Stimulated activated CD8-positive, alpha-beta memory T cell treated with anti-CD3 and anti-CD28 coated beads, Interleukin-2, amount 100 ng/mL, for 48 hours (primary cell): ENCODE measurements around the gene DNMT3A.

Experiments
- DNase-seq, 2 donors: peaks; one replicate each; pipeline ENCODE4 v3.0.0-alpha.2; 2020; ENCODE audit warnings: low read depth in 2 of 2

Gene DNMT3A

DNA sequence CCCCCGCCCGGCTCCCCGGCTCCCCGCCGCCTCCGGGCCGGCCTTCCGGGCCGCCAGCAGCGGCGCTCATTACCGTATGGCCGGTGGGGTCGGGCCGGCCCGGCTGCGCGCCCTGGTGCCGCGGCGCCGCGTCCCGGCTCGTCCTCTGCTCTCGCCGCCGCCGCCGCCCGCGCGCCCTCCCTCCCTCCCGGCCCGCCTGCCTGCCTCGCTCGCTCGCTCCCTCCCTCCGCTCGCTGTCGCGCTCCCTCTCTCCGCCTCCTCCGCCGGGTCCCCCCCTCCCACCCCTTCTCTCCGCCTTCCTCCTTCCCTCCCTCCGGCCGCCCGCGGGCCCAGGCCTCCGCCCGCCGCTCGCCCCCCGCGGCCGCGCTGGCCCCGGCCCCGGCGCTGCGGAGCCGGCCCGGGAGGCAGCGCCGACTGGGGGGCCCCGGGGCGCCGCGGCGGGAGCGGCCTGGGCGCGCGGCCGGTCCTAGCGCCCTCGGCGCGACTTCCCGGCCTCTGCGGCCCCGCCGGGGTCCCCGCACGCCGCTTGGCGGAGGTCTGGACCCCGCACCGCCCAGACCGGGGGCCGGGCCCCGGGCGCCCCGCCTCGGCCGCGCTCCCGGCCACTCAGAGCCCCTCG lies at the start of gene DNMT3A:
Gene DNMT3A, minus strand, starts transcription at position 173 of the 619 bp plus-strand sequence. CDS start 27,941 bp downstream, outside the sequence.
- DNase-seq, result peak in 1 of 2 donors; percentile 61

GRCh38 chr2:25389161-25389560 lies 47.4 kb upstream of the DNMT3A start:
- DNase-seq, result no peak

- no peak for DNase-seq
Measured at GRCh38 chr2:25388491-25388890, 46.8 kb upstream of the DNMT3A start.

GRCh38 chr2:25387876-25388449 lies 46.2 kb upstream of the DNMT3A start:
- no peak for DNase-seq

DNA sequence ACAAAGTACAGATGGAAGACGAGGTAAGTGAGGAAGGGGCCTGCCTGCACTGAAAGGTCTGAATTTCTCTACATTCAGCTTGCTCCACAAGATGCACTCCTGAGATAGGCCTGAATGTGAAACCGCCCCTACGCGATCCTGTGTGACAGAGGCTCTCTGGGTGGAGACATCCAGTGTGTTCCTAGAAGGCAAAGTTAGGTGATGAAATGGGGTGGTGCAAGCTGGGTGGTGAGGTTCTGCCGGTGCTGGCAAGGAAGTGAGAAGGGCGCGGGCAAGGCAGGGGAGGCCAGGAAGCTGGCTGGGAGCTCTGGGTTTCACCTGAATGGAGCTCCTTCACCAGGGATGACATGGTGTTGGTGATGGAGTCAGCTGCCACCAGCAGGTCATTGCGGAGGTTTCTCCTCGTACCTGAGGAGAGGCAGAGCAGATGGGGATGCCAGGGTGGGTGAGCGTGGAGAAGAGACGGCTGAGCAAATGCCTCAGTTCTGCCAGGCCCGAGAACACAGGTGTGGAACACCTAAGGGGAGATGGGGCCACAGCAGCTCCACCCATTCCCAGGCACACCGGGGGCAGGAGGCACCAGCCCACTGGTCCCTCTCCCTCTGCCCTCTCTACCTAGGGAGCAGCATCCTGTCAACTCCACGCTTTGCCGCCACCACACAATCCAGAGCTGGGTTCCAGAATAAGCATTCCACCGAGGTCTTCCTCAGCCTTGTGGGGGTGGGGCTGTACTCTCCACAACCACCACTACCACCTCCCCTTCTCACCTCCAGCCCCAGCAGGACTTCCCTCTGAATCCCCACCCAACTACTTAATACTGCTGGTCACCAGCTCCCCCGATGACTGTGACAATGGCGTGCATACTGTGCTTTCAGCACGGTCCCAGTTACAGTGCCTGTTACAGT lies 45.5 kb upstream of the DNMT3A start:
- no peak for DNase-seq

DNA sequence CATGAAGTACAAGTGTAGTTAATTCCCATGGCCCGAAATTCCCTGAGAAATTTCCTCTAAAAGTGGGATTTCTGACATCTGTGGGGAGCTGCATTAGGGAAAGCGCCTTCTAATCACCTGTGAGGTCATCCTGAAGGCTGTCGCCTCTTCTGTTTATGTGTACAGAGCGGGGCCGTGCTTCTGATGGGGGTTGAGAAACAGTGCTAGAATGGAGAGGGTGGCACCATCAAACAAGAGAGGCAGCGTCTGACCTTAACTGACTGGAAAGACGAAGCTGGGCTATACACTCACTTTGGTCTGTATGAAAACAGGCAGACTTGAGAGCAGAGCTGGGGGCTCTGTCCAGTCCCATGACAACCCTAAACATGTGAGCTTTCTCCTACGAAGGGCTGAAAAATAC lies 44.2 kb upstream of the DNMT3A start:
- DNase-seq, result no peak

DNA sequence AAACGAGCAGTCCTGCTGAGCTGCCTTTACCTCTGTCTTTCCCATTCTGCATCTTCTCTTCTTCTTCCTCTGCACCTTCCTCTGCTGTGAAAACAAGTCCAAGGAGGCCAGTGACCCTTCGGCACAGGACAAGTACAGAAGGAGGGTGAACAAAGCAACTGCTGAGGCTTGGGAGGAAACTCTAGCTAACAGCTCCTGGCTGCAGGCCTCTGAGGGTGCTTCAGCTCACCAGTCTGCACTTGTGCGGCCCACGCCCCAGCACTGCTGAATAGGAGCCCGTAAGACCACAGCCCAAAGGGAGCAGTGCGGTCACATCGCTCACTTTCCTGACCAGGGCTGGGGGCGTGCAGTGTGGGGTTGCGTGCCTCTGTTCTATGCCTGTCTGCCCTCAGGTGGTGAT lies 42.1 kb upstream of the DNMT3A start:
- DNase-seq, result no peak

GRCh38 chr2:25381502-25381901 lies 39.8 kb upstream of the DNMT3A start:
- no peak for DNase-seq

- no peak for DNase-seq
Measured at GRCh38 chr2:25380586-25381375, 39.1 kb upstream of the DNMT3A start.

DNA sequence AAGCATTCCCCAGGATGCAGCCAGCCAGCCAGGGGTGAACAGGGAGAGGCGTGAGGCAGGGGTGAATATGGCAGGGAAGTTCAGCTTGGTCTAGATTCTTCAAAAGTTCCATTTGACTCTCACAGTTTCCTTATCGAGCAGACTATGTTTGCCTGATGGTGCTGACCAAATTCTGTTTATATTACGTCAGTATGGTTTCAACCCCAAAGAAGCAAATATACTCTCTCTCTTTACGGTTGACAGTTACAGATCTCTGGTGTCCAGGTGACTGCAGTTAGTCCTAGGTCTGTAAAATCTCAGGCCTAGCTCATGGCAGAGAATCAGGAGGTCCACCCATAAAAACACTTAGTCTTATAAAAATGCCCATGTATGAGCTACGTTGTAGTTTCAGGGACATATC lies 38.3 kb upstream of the DNMT3A start:
- no peak for DNase-seq

DNA sequence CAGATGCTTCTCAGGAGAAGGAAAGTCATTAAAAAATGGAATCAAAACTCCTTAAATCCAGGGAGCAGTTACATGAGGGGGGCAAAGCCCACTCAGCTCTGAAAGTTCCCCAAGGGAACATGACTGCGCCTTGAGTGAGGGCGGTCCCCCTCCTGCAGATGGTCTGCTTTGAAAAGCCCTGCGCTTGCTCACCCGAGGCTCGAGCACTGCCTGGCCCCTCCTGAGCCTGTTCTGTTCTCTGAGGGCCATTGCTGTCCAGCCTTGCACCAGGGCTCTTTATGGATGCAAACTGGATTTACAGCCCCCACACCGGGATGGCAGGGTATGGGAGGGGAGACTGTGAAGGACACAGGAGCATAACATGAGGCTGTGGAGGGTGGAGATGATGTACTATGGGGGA lies 37.8 kb upstream of the DNMT3A start:
- DNase-seq, result no peak

DNA sequence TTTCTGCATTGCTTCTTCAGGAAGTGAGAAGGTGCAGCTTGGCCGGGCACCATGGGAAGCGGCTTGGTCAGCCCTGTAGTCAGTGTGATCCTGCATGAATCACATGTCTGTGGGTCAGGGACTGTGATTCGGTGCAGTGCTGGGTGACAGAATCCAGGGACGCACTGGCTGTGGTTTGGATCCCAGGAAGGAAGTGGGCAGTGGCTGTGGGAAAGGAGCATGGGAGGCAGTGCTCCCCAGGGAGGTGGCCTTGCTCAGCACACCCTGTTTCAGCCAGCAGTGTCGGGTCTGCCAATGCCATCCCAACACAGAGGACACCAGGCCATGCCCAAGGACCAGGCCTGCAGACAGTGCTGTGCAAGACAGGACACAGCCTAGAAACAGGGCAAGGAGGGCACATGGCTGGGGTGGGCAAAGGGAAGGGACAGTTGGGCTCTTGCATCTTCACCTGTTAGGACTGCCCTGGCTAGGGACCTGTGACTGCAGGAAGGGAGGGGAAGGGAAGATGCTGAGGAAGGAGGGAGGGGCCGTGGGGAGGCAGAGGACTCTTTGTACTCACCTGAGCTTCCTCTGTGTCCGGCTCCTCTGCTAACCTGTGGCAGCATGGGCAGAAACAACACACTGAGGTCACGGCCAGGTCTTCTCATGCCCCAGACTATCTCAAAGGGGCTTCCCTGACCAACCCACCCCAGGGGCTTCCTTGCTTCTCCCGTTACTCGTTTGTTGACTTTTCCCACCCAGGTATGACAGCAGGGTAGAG lies 37.2 kb upstream of the DNMT3A start:
- DNase-seq, result no peak

DNA sequence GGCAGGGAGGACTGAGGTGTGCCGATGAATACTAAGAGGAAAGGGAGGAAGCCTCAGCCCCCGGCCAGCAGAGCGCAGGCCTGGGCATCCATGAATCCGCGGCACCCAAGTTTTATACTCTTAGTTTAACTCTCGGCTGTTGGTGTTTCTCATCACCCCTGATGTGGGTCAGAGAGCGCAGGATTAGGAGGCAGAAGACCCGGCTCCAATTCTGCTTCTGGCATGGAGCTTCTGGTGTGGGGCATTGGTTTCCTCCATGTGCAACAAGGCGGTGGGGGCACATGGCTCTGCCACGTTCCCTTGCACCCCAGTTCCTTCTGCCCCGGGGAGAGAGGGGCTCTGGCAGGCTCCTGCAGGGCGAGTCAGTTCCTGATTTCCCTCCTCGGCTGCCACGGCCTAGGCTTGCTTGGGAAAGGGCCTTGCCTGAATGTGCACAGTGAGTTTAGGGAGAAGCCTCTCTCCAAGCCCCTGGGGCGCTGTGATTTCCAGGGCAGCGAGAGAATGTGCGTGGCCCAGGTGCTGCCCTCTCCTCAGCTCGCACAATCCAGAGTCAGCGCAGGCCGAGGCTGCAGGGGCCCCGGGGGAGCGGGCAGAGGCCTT lies 36.2 kb upstream of the DNMT3A start:
- no peak for DNase-seq

- peak; percentile 89 to 93 for DNase-seq
Measured at GRCh38 chr2:25376750-25377621, 35.3 kb upstream of the DNMT3A start.

- DNase-seq, result no peak
Measured at GRCh38 chr2:25375989-25376545, 34.3 kb upstream of the DNMT3A start.

DNA sequence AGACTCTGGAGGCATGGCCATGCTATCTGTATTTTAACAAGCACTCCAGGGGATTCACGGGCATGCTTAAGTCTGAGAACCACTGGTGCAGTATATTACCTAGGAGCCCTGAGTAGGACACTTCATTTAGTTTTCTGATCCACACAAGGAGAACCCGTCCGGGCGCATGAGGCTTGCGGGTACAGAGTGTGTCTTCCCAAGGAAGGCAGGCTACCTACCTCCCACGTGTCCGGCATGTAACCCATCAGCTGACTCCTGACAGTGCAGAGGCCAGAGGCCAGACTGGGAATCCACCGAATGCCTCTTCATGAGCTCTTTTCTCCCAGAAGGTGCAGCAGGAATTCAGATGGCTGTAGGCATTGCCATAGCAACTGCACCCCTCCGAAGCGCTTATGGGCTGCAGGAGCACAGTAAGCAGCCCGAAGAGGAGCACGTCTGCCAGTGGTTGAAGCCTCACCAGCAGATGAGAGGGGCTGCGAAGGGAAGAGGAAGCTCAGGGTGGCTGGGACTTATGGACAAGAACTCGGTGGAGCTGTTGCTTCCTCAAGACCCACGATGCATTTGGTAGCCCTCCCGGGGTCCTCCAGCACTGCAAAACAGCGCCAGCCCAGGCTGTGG lies 33.8 kb upstream of the DNMT3A start:
- DNase-seq, result no peak

DNA sequence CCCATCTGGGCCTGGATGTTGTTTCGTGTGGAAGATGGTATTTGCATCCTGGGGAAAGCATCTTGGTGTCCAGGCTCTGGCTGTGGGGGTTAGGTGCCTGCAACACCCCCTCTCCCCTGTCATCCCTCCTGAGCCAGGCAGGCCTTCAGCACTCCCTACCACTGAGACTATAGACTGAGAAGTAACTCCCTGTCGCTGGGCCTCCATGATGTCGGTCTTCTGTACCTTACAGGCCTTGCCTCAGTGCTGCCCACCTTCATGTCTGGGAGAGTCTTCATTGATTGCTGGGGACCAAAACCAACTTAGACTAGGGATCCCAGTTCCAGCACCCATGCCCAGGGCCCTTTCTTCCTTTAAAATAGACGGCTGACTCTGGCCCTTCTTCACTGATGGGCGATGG lies 33.1 kb upstream of the DNMT3A start:
- DNase-seq, result no peak

- no peak for DNase-seq
Measured at GRCh38 chr2:25374411-25374810, 32.7 kb upstream of the DNMT3A start.
